Breast epithelium (tissue), 3 donors: Measurements from ENCODE around the gene TJAP1.

Experiments used
- CTCF ChIP-seq, 3 donors: fragments of 450-650 bp; IDR thresholded peaks; one replicate each; pipeline ENCODE4 v1.5.1; 2016 to 2017; ENCODE audit warnings: antibody characterized with exemption in 3 of 3, mild to moderate bottlenecking in 3 of 3, moderate library complexity in 3 of 3
- POLR2A ChIP-seq: fragments of 450-650 bp; IDR thresholded peaks from one replicate; pipeline ENCODE4 v1.6.1; 2016; ENCODE audit warnings: antibody characterized with exemption, mild to moderate bottlenecking, moderate library complexity
- POLR2AphosphoS5 ChIP-seq, 3 donors: sonication (generic); formaldehyde crosslinking; IDR thresholded peaks; one replicate each; pipeline ENCODE4 v1.6.1; 2017; ENCODE audit warnings: antibody characterized with exemption in 3 of 3

- TF ChIP-seq CTCF (IDR thresholded peaks at IDR 0.05) (no peak), POLR2AphosphoS5 (IDR thresholded peaks at IDR 0.05) (no peak), POLR2A (no peak)
These were observed 15.3 kb downstream of the TJAP1 start for GRCh38 chr6:43492673-43493072.
